Mucosa of stomach (tissue), 1 donor: ENCODE data around the gene TPSG1.
"Not testable (repeated sequence)": the region's sequence is repeated elsewhere in the genome, so short reads cannot be mapped to it uniquely, and the experiment has no call there.

Experiments used
- H3K27me3 ChIP-seq: one replicate; pipeline ENCODE4 v1.7.0; 2013; ENCODE audit warnings: mild to moderate bottlenecking, low read length; ENCODE audit not compliant: control insufficient read depth, insufficient read depth
- H3K36me3 ChIP-seq: one replicate; pipeline ENCODE4 v1.7.0; 2013; ENCODE audit warnings: low read length; ENCODE audit not compliant: control insufficient read depth, insufficient read depth
- H3K4me1 ChIP-seq: one replicate; pipeline ENCODE4 v1.7.0; 2013; ENCODE audit warnings: mild to moderate bottlenecking, low read length; ENCODE audit not compliant: control insufficient read depth, insufficient read depth
- H3K4me3 ChIP-seq: one replicate; pipeline ENCODE4 v1.7.0; 2013; ENCODE audit warnings: low read length
- H3K9ac ChIP-seq: one replicate; pipeline ENCODE4 v1.7.0; 2013; ENCODE audit warnings: mild to moderate bottlenecking, low read length, moderate library complexity
- H3K9me3 ChIP-seq: one replicate; pipeline ENCODE4 v1.7.0; 2013; ENCODE audit warnings: mild to moderate bottlenecking, low read length, moderate library complexity; ENCODE audit not compliant: control insufficient read depth
- donor health status: Pancreatic carcinoma.

Gene TPSG1

GRCh38 chr16:1204933-1205332 is 20.1 kb downstream of the TPSG1 start:
- H3K9ac ChIP-seq: no peak overlapping the region
- peaks cover 5% of the 10 kb centered on the region for H3K4me1 ChIP-seq
- H3K36me3 ChIP-seq: no peaks in the 10 kb centered on the region
- H3K9me3 ChIP-seq: no peaks in the 10 kb centered on the region
- H3K4me3 ChIP-seq: no peak overlapping the region
- no peaks in the 10 kb centered on the region for H3K27me3 ChIP-seq

GRCh38 chr16:1202274-1202673 is 22.8 kb downstream of the TPSG1 start:
- Histone ChIP-seq H3K36me3 (no peaks in the 10 kb centered on the region), H3K4me3 (no peak overlapping the region), H3K4me1 (peaks cover 5% of the 10 kb centered on the region), H3K27me3 (no peaks in the 10 kb centered on the region), H3K9me3 (no peaks in the 10 kb centered on the region), H3K9ac (no peak overlapping the region)

GRCh38 chr16:1201444-1201843 is 23.6 kb downstream of the TPSG1 start:
- Histone ChIP-seq H3K27me3 (no peaks in the 10 kb centered on the region), H3K9ac (no peak overlapping the region), H3K4me1 (peaks cover 5% of the 10 kb centered on the region), H3K4me3 (no peak overlapping the region), H3K36me3 (no peaks in the 10 kb centered on the region), H3K9me3 (no peaks in the 10 kb centered on the region)

- Histone ChIP-seq H3K4me1 (peaks cover 2% of the 10 kb centered on the region), H3K36me3 (no peaks in the 10 kb centered on the region), H3K9ac (no peak overlapping the region), H3K9me3 (no peaks in the 10 kb centered on the region), H3K4me3 (no peak overlapping the region), H3K27me3 (no peaks in the 10 kb centered on the region)
Observed at GRCh38 chr16:1200014-1200627, 24.9 kb downstream of the TPSG1 start.

GRCh38 chr16:1199347-1200013 is 25.6 kb downstream of the TPSG1 start:
- H3K4me1 ChIP-seq: no peaks in the 10 kb centered on the region
- H3K9ac ChIP-seq: no peak overlapping the region
- H3K27me3 ChIP-seq: no peaks in the 10 kb centered on the region
- no peaks in the 10 kb centered on the region for H3K9me3 ChIP-seq
- no peak overlapping the region for H3K4me3 ChIP-seq
- no peaks in the 10 kb centered on the region for H3K36me3 ChIP-seq

GRCh38 chr16:1198671-1199346 is 26.3 kb downstream of the TPSG1 start:
- not testable (repeated sequence) for H3K4me1 ChIP-seq, H3K9ac ChIP-seq, H3K4me3 ChIP-seq, H3K9me3 ChIP-seq, H3K36me3 ChIP-seq, H3K27me3 ChIP-seq

- Histone ChIP-seq H3K27me3 (no peaks in the 10 kb centered on the region), H3K4me1 (no peaks in the 10 kb centered on the region), H3K36me3 (no peaks in the 10 kb centered on the region), H3K4me3 (no peak overlapping the region), H3K9me3 (no peaks in the 10 kb centered on the region), H3K9ac (no peak overlapping the region)
Observed at GRCh38 chr16:1198194-1198593, 26.9 kb downstream of the TPSG1 start.

GRCh38 chr16:1197237-1197866 is 27.7 kb downstream of the TPSG1 start:
- Histone ChIP-seq H3K36me3 (no peaks in the 10 kb centered on the region), H3K4me1 (no peaks in the 10 kb centered on the region), H3K9me3 (no peaks in the 10 kb centered on the region), H3K9ac (no peak overlapping the region), H3K4me3 (no peak overlapping the region), H3K27me3 (no peaks in the 10 kb centered on the region)

- H3K4me1 ChIP-seq: no peaks in the 10 kb centered on the region
- H3K4me3 ChIP-seq: no peak overlapping the region
- H3K36me3 ChIP-seq: no peaks in the 10 kb centered on the region
- H3K9me3 ChIP-seq: no peaks in the 10 kb centered on the region
- H3K27me3 ChIP-seq: no peaks in the 10 kb centered on the region
- H3K9ac ChIP-seq: no peak overlapping the region
Observed at GRCh38 chr16:1196494-1196893, 28.6 kb downstream of the TPSG1 start.

- no peaks in the 10 kb centered on the region for H3K9me3 ChIP-seq
- H3K4me3 ChIP-seq: no peak overlapping the region
- no peaks in the 10 kb centered on the region for H3K27me3 ChIP-seq
- no peaks in the 10 kb centered on the region for H3K4me1 ChIP-seq
- H3K36me3 ChIP-seq: no peaks in the 10 kb centered on the region
- H3K9ac ChIP-seq: no peak overlapping the region
Observed at GRCh38 chr16:1195393-1195666, 29.7 kb downstream of the TPSG1 start.

- Histone ChIP-seq H3K27me3 (no peaks in the 10 kb centered on the region), H3K4me3 (no peak overlapping the region), H3K4me1 (no peaks in the 10 kb centered on the region), H3K36me3 (no peaks in the 10 kb centered on the region), H3K9me3 (no peaks in the 10 kb centered on the region), H3K9ac (no peak overlapping the region)
Observed at GRCh38 chr16:1194665-1195392, 30.2 kb downstream of the TPSG1 start.
